Natural killer cell (primary cell): ENCODE results near the gene SLC5A10. TPM values are rescaled to one million over a fixed set of nuclear protein-coding genes. Genes with fewer than 3 reads are reported as not detected.

Source experiments
- ATAC-seq, 3 donors: fragments of 150-1000 bp in 2 of 3; fragments of 200-7000 bp in 1 of 3; cut with Tn5 transposase; 1 replicate in 1 of 3; 2 replicates in 2 of 3; pipeline ENCODE4 v1.10.0; 2021; ENCODE audit warnings: mild to moderate bottlenecking in 2 of 3, moderate library complexity in 2 of 3
- DNase-seq, 2 donors: peaks; one replicate each; pipeline versions ENCODE4 v3.0.0 to v3.0.0-alpha.2; 2013 to 2021; ENCODE audit warnings: mixed read lengths in 1 of 2
- H3K27ac ChIP-seq: one replicate; pipeline ENCODE4 v1.5.1; 2013; ENCODE audit warnings: mild to moderate bottlenecking, low read length
- H3K27me3 ChIP-seq: one replicate; pipeline ENCODE4 v1.6.1; 2013; ENCODE audit warnings: low read length; ENCODE audit not compliant: control insufficient read depth, insufficient read depth
- H3K36me3 ChIP-seq: one replicate; pipeline ENCODE4 v1.6.1; 2013; ENCODE audit warnings: low read length; ENCODE audit not compliant: control insufficient read depth, insufficient read depth
- H3K4me1 ChIP-seq: one replicate; pipeline ENCODE4 v1.6.1; 2013; ENCODE audit warnings: low read length; ENCODE audit not compliant: control insufficient read depth, insufficient read depth
- H3K4me3 ChIP-seq: one replicate; pipeline ENCODE4 v1.5.1; 2013; ENCODE audit warnings: low read length
- H3K9me3 ChIP-seq: one replicate; pipeline ENCODE4 v1.6.1; 2013; ENCODE audit warnings: low read length; ENCODE audit not compliant: control insufficient read depth, insufficient read depth
- H3K27ac Mint-ChIP-seq, 2 donors: one replicate each; pipeline ENCODE4 v1.8.0; 2022; ENCODE audit warnings: mild to moderate bottlenecking in 2 of 2, mixed read lengths in 2 of 2, moderate library complexity in 1 of 2
- H3K27me3 Mint-ChIP-seq, 2 donors: one replicate each; pipeline ENCODE4 v1.8.0; 2022; ENCODE audit warnings: low read depth in 2 of 2, mixed read lengths in 2 of 2
- H3K36me3 Mint-ChIP-seq: one replicate; pipeline ENCODE4 v1.8.0; 2022; ENCODE audit warnings: mixed read lengths
- H3K4me1 Mint-ChIP-seq, 2 donors: one replicate each; pipeline ENCODE4 v1.8.0; 2022; ENCODE audit warnings: mixed read lengths in 2 of 2
- H3K4me3 Mint-ChIP-seq: one replicate; pipeline ENCODE4 v1.8.0; 2022; ENCODE audit warnings: mild to moderate bottlenecking, moderate library complexity, mixed read lengths
- H3K9me3 Mint-ChIP-seq, 2 donors: one replicate each; pipeline ENCODE4 v1.8.0; 2022; ENCODE audit warnings: mixed read lengths in 2 of 2
- WGBS: methylation state at CpG from one replicate; pipeline ENCODE4 v1.1.7; 2013; ENCODE audit warnings: missing lambda C conversion rate; ENCODE audit not compliant: insufficient coverage; 5-methylcytosine and 5-hydroxymethylcytosine counted together
- intact Hi-C: fragments of 100-400 bp; cut with micrococcal nuclease; formaldehyde crosslinking; loops from one replicate; pipeline ENCODE4 v1.14.2; 2022
- total RNA-seq, 4 donors: library from RNA; stranded (reverse); fragments of 120-200 nt in 1 of 4; gene quantifications; one replicate each; pipeline versions ENCODE4 v1.2.3 to v1.2.4, GENCODE V29; 2013 to 2022
- TF ChIP-seq, protein P1 (sequence below): fragments of 200-600 bp; IDR thresholded peaks from one replicate; pipeline ENCODE4 v1.8.0; 2022; ENCODE audit warnings: antibody characterized with exemption

The SLC5A10 gene
- total RNA-seq, 3 donors from 2014 or later (not counting 1 experiment from before 2014, with no cell fraction given): 0.28 TPM; not detected in 2

DNA sequence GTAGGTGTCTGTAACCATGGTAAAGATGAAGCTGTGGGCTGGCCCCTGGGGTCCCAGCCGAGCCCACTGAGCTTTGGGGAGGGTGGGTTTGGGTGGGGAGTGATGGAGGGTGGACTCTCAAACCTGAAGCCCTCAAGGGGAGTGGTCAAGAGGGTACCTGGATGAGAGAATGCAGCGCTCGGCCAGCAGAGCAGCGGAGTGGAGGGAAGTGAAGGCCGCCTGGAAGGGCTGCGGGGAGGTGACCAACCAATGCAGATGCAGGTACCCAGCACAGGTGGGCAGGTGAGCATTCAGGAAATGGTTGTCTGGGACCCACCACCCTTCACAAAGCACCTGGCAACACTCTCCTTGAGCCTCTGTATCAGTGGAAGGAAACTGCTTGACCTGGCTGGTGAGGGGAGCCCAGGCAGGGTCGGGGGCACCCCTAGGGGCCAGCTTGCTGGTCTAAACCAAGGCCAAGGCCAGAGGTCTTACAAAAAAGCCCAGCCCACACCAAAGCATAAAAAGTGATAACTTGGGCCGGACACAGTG lies 3.4 kb upstream of the SLC5A10 start:
- no peak for ATAC-seq
- Histone ChIP-seq H3K36me3 (no peaks in the 10 kb centered on the region), H3K27ac (no peak overlapping the region), H3K27me3 (peaks cover 2% of the 10 kb centered on the region), H3K9me3 (no peaks in the 10 kb centered on the region), H3K4me1 (no peaks in the 10 kb centered on the region), H3K4me3 (no peak overlapping the region)
- intact Hi-C loops: no loop called here
- TF ChIP-seq, protein P1, sequence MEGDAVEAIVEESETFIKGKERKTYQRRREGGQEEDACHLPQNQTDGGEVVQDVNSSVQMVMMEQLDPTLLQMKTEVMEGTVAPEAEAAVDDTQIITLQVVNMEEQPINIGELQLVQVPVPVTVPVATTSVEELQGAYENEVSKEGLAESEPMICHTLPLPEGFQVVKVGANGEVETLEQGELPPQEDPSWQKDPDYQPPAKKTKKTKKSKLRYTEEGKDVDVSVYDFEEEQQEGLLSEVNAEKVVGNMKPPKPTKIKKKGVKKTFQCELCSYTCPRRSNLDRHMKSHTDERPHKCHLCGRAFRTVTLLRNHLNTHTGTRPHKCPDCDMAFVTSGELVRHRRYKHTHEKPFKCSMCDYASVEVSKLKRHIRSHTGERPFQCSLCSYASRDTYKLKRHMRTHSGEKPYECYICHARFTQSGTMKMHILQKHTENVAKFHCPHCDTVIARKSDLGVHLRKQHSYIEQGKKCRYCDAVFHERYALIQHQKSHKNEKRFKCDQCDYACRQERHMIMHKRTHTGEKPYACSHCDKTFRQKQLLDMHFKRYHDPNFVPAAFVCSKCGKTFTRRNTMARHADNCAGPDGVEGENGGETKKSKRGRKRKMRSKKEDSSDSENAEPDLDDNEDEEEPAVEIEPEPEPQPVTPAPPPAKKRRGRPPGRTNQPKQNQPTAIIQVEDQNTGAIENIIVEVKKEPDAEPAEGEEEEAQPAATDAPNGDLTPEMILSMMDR: no peak
- no peak for DNase-seq
- WGBS: 88% methylated on average over 8 of the region's 8 CpGs
- no peaks in the 10 kb centered on the region for H3K9me3 Mint-ChIP-seq
- no peaks in the 10 kb centered on the region for H3K36me3 Mint-ChIP-seq
- H3K27me3 Mint-ChIP-seq: peaks cover 12 to 26% of the 10 kb centered on the region in 2 donors
- no peak overlapping the region for H3K27ac Mint-ChIP-seq
- H3K4me3 Mint-ChIP-seq: no peak overlapping the region
- H3K4me1 Mint-ChIP-seq: no peaks in the 10 kb centered on the region

DNA sequence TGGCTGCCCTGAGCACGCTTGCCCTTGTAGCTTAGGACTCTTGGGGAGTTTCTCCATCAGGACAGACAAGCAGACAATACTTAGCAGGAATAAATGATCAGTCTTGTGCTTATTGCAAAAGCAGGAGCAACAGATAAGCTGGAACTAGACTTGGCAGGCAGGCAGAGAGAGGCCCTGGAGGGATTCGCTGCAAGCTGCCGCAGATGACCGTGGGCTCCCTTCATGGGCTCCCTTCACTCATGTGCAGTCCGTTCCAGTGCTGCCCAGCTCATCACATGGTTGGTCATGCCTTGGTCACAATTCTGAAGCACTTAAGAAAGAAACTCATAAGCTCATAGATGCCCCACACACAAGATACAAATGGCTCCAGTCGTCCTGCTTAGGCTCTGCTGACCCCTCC lies 2.4 kb upstream of the SLC5A10 start:
- no peak overlapping the region for H3K27ac ChIP-seq
- intact Hi-C loops: no loop called here
- no peaks in the 10 kb centered on the region for H3K9me3 ChIP-seq
- H3K36me3 ChIP-seq: no peaks in the 10 kb centered on the region
- WGBS: 81% methylated on average over 6 of the region's 6 CpGs
- Mint-ChIP-seq H3K9me3 (no peaks in the 10 kb centered on the region), H3K27me3 (peaks cover 6 to 21% of the 10 kb centered on the region in 2 donors), H3K4me3 (no peak overlapping the region), H3K27ac (no peak overlapping the region), H3K36me3 (no peaks in the 10 kb centered on the region), H3K4me1 (no peaks in the 10 kb centered on the region)
- TF ChIP-seq, protein P1: no peak
- peaks cover 2% of the 10 kb centered on the region for H3K27me3 ChIP-seq
- H3K4me3 ChIP-seq: no peak overlapping the region
- no peaks in the 10 kb centered on the region for H3K4me1 ChIP-seq
- DNase-seq (no peak), ATAC-seq (no peak)

DNA sequence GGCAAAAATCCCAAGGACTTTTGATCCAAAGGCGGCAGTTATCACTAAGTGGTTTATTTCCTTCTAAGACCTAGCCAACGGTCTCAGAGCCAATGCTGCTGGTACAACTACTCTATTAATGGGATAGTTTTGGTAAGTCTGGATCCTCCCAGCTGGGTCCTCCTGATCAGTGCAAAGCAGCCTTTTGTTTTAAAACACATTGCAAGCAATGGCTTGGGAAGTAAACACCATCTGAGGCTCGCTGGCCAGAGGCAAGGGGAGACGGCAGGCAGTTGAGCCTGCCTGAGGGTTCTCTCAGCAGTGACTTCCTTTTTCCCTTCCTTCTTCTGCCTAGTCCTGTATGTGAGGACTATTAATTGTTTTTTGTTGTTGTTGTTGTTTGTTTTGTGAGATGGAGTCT lies 1.6 kb upstream of the SLC5A10 start:
- peaks cover 0 to 22% of the 10 kb centered on the region in 2 donors for H3K27me3 Mint-ChIP-seq
- Histone ChIP-seq H3K27ac (no peak overlapping the region), H3K27me3 (peaks cover 2% of the 10 kb centered on the region), H3K9me3 (no peaks in the 10 kb centered on the region), H3K36me3 (no peaks in the 10 kb centered on the region), H3K4me1 (peaks cover 4% of the 10 kb centered on the region), H3K4me3 (no peak overlapping the region)
- intact Hi-C loops: no loop called here
- no peak overlapping the region for H3K4me3 Mint-ChIP-seq
- H3K27ac Mint-ChIP-seq: no peak overlapping the region
- WGBS: 65% methylated on average over 4 of the region's 4 CpGs
- H3K4me1 Mint-ChIP-seq: peaks cover 2% of the 10 kb centered on the region in 2 donors
- ATAC-seq (no peak), DNase-seq (no peak)
- TF ChIP-seq, protein P1: no peak
- H3K36me3 Mint-ChIP-seq: no peaks in the 10 kb centered on the region
- H3K9me3 Mint-ChIP-seq: no peaks in the 10 kb centered on the region
